Left lung (tissue), 10 donors: ENCODE measurements around the gene RPTOR. TPM values are rescaled to one million over a fixed set of nuclear protein-coding genes. Genes with fewer than 3 reads are reported as not detected.

Source experiments
- ATAC-seq: fragments of 200-7000 bp; cut with Tn5 transposase; one replicate; pipeline ENCODE4 v1.9.1; 2020; ENCODE audit warnings: moderate library complexity
- DNase-seq, 4 donors: peaks; one replicate each; pipeline ENCODE4 v3.0.0-alpha.2; 2013 to 2020
- H3K27ac ChIP-seq, 2 donors: fragments of 200-600 bp; sonication (generic) in 1 of 2; one replicate each; pipeline versions ENCODE4 v1.5.0 to v1.8.0; 2020 to 2021
- H3K27me3 ChIP-seq, 2 donors: fragments of 200-600 bp; sonication (generic) in 1 of 2; one replicate each; pipeline versions ENCODE4 v1.5.0 to v1.8.0; 2020 to 2021
- H3K36me3 ChIP-seq, 2 donors: fragments of 200-600 bp; sonication (generic) in 1 of 2; one replicate each; pipeline versions ENCODE4 v1.5.0 to v1.8.0; 2020 to 2021
- H3K4me1 ChIP-seq, 2 donors: fragments of 200-600 bp; one replicate each; pipeline ENCODE4 v1.8.0; 2021
- H3K4me3 ChIP-seq, 2 donors: fragments of 200-600 bp; sonication (generic) in 1 of 2; one replicate each; pipeline versions ENCODE4 v1.5.0 to v1.8.0; 2020 to 2021; ENCODE audit warnings: mild to moderate bottlenecking in 1 of 2
- H3K9me3 ChIP-seq, 2 donors: fragments of 200-600 bp; sonication (generic) in 1 of 2; one replicate each; pipeline versions ENCODE4 v1.5.0 to v1.8.0; 2020 to 2021
- CTCF ChIP-seq, 2 donors: fragments of 200-600 bp; sonication (generic) in 1 of 2; IDR thresholded peaks; one replicate each; pipeline versions ENCODE4 v1.5.0 to v1.8.0; 2021; ENCODE audit warnings: antibody characterized with exemption in 2 of 2
- intact Hi-C, 2 donors: fragments of 100-400 bp; cut with DNase I; formaldehyde crosslinking; loops; one replicate each; pipeline versions ENCODE4 v1.11.2 to v1.14.2; 2022
- polyA plus RNA-seq, 6 donors: library from polyadenylated mRNA; unstranded; fragments of 120-200 nt; gene quantifications; one replicate each; pipeline ENCODE4 v1.2.1, GENCODE V29; 2013; ENCODE audit not compliant: insufficient read length in 6 of 6
- total RNA-seq, 2 donors: library from RNA; stranded (reverse); fragmentation: NEBNext Ultra II Directional; extraction: Animal tissue kit (Norgen Biotek cat#: 25700); gene quantifications; one replicate each; pipeline ENCODE4 v1.2.1, GENCODE V29; 2021
- donor health status: DM: no; HTN: yes; CAD: no.
- donor health status: DM: no; HTN: no; CAD: no.

Gene RPTOR
- total and polyA plus RNA-seq, 8 donors, result 14.2 to 39.2 (median 20.7) TPM

GRCh38 chr17:80667462-80668277 is 123.0 kb downstream of the RPTOR start:
- no peaks in the 10 kb centered on the region for H3K9me3 ChIP-seq
- no peak for TF ChIP-seq CTCF (IDR thresholded peaks at IDR 0.05)
- ATAC-seq (no peak), DNase-seq (no peak)
- H3K4me1 ChIP-seq, result peaks cover 12 to 24% of the 10 kb centered on the region in 2 donors
- no peaks in the 10 kb centered on the region for H3K36me3 ChIP-seq
- no peaks in the 10 kb centered on the region for H3K27me3 ChIP-seq
- intact Hi-C loops, result no loop called here
- H3K27ac ChIP-seq, result no peak overlapping the region
- no peak overlapping the region for H3K4me3 ChIP-seq

GRCh38 chr17:80668375-80669148 is 123.9 kb downstream of the RPTOR start:
- Histone ChIP-seq H3K27ac (no peak overlapping the region), H3K9me3 (no peaks in the 10 kb centered on the region), H3K27me3 (no peaks in the 10 kb centered on the region), H3K4me1 (peaks cover 12 to 30% of the 10 kb centered on the region in 2 donors), H3K36me3 (no peaks in the 10 kb centered on the region), H3K4me3 (no peak overlapping the region)
- no peak for DNase-seq
- intact Hi-C loops, result no loop called here
- no peak for TF ChIP-seq CTCF (IDR thresholded peaks at IDR 0.05)
- ATAC-seq, result no peak

GRCh38 chr17:80671039-80671824 is 126.6 kb downstream of the RPTOR start:
- Histone ChIP-seq H3K4me1 (peaks cover 4 to 19% of the 10 kb centered on the region in 2 donors), H3K4me3 (no peak overlapping the region), H3K27ac (no peak overlapping the region), H3K9me3 (no peaks in the 10 kb centered on the region), H3K36me3 (no peaks in the 10 kb centered on the region), H3K27me3 (no peaks in the 10 kb centered on the region)
- intact Hi-C loops, result no loop called here
- DNase-seq (no peak), ATAC-seq (no peak)
- TF ChIP-seq CTCF (IDR thresholded peaks at IDR 0.05), result no peak

- no peak for TF ChIP-seq CTCF (IDR thresholded peaks at IDR 0.05)
- no peaks in the 10 kb centered on the region for H3K36me3 ChIP-seq
- H3K27me3 ChIP-seq, result no peaks in the 10 kb centered on the region
- H3K9me3 ChIP-seq, result no peaks in the 10 kb centered on the region
- no peak for ATAC-seq
- intact Hi-C loops, result no loop called here
- peaks cover 4 to 19% of the 10 kb centered on the region in 2 donors for H3K4me1 ChIP-seq
- no peak overlapping the region for H3K4me3 ChIP-seq
- no peak overlapping the region for H3K27ac ChIP-seq
- no peak for DNase-seq
Measured at GRCh38 chr17:80671825-80672110, 127.1 kb downstream of the RPTOR start.
